ENCODE data around the gene TRHDE.

DNA sequence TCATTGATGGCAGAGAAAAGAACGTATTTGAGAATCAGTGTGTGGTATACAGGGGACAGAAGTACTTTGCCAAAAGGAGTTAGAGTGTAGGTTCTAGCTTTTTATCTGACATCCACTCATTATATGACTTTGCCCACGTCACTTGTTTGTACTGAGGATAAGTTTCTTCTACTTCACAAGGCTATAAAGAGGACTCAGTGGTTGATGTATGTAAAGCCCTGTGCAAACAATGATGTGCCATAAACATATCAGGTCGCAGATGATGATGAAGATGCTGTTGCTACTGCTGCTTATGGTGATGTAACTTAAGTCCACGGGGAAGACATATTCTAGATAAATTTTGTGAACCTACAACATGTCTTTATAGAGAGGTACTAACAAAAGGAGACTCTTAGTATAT is 66.3 kb downstream of the TRHDE start:
- no peak for TF ChIP-seq CTCF (IDR thresholded peaks at IDR 0.05)
- TF ChIP-seq POLR2A (IDR thresholded peaks at IDR 0.05): no peak
